Hypothalamus (tissue), 51 donors: ENCODE data around the gene TULP1.
A peak's percentile ranks its signal among the peaks of the same experiment; 100 is the strongest.
"Not testable (repeated sequence)": the region's sequence is repeated elsewhere in the genome, so short reads cannot be mapped to it uniquely, and the experiment has no call there.

Experiments
- DNase-seq, 51 donors: peaks; one replicate each; lab custom pipeline; 2025; lab: John Stamatoyannopoulos, UW

TULP1 gene

DNA sequence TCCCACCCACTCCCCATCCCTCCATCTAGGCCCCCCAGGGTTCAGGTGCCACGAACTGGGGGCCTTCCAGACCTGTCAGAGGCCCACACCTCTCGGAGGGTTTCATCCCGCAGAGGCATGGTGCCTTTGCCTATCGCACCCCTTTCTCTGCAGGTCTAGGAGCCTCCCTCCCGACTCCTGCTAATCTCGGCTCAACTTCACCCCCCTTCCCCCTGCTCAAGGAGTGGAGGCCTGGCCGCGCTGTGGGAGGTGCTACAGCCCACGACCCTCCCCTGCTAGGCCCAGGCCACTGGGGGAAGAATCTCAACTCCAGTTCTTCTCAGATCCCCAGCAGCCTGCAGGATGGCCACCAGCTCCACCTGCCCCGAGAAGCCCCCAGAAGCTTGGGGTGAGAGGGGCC, at the start of gene TULP1:
Gene TULP1, minus strand, starts transcription at position 157 of the 400 bp plus-strand sequence. Its CDS starts 38 bp downstream, at position 119.
- DNase-seq = no peak

DNA sequence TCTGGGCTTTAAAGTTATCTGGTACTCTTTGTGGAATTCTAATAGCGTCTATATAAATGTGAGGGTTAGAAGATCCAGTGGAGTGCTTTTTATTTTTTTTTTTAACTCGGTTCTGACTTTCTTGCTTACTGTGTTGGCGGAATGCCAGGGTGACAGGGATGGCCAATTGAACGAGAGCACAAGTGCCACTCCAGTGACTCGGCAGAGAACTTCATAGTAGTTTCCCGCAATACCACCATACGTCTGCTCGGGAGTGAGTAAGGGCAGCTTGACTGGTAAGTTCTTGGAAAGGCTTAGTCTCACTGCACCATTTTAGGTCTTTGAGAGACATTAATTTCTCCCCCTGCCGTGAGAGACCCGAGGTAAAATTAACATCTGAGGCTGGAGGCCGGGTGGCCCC, 49.4 kb upstream of the TULP1 start:
- peak in 12 of 51 donors; percentile 2 to 22 (median 8) for DNase-seq

DNA sequence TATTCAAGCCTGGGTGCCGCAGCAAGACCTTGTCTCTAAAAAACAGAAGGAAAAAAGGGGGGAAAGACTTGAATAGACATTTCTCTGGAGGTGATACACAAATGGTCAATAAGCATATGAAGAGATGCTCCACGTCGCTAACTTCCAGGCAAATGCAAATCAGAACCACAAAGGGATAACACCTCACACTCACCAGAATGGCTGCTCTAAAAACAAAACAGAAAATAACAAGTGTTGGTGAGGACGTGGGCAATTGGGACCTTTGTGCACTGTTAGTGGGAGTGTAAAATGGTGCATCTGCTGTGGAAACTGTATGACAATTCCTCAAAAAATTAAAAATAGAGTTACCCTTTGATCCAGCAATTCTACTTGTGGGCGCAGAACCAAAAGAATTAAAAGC, 48.4 kb upstream of the TULP1 start:
- DNase-seq = no peak

- DNase-seq = no peak
These were observed 45.9 kb upstream of the TULP1 start for GRCh38 chr6:35558571-35558970.

GRCh38 chr6:35557239-35557638, 44.5 kb upstream of the TULP1 start:
- DNase-seq = peak in 2 of 51 donors; percentile 1 to 2

DNA sequence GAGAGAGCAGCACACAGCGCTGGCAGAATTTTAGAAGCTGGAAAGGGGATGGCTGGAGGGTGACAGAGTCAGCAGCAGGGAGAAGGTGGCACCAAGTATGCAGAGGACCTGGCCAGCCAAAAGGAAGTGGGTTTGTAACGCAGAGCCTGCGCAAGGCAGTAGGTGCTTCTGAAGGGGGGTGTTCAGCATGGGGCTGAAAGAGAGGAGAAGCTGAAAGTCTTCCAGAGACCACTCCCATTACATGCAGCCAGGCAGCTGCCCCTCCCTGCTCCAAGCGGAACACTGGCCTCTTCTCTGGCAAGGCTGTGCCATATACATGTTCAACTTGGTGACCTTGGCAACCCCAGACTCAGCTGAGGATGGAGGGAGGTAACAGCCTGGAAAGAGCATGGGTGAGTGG, 42.1 kb upstream of the TULP1 start:
- no peak for DNase-seq

- DNase-seq = no peak
These were observed 40.6 kb upstream of the TULP1 start for GRCh38 chr6:35553315-35553714.

GRCh38 chr6:35552285-35552917, 39.7 kb upstream of the TULP1 start:
- no peak for DNase-seq

GRCh38 chr6:35550437-35550836, 37.7 kb upstream of the TULP1 start:
- DNase-seq = no peak

DNA sequence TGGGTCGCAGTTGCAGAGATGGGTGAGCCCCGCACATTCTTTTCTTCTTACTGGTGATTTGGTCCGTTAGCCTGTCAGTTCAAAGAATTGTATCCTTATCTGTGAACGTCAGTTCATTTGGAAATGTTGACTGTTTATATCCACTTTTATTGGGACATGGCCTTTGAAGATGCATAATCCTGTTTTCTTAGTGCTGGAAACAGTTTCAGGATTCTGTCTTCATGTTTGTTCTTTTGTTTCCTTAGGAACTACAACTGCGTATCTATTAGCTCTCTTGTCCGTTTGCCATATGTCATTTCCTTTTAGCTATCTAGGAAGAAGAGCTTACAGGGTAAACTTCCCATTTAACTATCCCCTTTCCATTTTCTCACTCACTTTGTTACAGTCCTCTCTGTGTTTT, 35.0 kb upstream of the TULP1 start:
- no peak for DNase-seq

- DNase-seq = no peak
These were observed 32.2 kb upstream of the TULP1 start for GRCh38 chr6:35544769-35545361.

DNA sequence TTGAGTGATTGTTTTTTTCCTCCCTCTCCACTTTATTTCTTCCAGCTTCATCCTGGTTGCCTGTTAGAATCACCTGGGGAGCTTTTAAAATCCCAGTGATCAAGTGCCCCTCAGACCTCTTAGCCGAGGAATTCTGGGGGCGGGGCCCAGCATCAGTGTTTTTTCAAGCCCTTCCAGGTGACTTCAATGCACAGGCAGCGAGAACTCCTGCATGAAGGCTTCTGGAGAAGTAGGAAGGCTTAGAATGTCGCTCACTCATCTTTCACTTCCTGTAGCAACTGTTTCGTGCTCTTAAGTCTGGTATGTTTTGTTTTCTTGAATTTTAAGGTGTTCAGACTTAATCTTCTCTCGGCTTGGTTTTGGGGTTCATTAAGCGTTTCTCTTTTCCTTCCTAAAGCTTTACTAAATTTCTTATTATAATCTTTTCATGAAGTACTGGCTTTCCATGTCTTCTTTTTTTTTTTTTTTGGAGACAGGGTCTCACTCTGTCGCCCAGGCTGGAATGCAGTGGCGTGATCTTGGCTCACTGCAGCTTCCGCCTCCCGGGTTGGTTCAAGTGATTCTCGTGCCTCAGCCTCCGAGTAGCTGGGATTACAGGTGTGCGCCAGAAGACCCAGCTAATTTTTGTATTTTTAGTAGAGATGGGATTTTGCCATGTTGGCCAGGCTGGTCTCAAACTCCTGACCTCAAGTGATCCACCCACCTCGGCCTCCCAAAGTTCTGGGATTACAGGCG, 30.9 kb upstream of the TULP1 start:
- no peak for DNase-seq

GRCh38 chr6:35541836-35542235, 29.1 kb upstream of the TULP1 start:
- DNase-seq = no peak

DNA sequence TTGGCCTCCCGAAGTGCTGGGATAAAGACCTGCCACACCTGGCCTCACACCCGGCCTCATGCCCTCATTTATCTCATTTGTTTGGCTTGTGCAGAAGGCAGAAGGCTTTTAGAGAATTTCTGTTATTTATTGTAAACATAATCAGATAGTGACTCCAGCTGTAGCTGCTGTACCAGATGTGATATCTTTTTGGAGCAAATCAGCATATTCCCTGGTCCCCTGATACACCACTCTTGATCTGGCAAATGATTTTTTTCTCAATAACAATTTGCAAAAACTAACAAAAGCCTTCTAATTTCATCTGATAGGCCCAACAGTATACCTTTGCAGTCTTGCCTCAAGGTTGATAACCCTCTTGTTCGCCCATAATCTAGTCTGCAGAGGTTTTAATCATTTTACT, 26.5 kb upstream of the TULP1 start:
- no peak for DNase-seq

GRCh38 chr6:35535847-35536246, 23.2 kb upstream of the TULP1 start:
- not testable (repeated sequence) for DNase-seq

DNA sequence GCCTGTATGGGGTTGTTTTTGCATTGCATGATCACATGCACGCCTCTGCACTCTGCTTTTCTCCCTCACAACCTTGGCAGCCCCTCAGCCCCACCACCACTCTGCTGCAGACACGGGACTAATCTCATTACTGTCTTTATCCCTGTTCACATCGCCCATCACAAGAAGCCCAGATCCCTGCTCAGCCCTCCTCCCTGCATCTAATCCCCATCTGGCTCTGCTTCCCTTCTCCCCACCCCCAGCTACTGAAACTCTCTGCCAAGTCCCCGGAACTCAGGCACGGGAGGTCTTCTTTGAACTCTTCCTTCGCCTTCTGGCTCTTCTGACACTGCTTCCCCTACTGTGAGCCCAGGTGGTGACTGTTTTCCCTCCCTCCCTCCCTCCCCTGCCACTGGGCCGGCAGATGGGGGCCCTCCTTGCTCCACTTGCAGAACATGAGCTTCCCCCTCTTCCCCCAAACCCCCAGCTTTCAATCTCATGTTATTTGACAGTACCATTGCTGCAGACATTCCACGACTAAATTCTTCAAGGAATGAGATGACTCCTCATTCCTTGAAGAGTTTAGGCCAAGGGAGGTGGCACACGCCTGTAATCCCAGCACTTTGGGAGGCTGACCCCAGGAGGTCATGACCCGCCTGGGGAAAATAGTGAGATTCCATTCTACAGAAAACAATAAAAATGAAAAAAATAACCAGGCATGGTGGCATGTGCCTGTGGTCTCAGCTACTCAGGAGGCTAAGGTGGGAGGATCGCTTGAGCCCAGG, 21.9 kb upstream of the TULP1 start:
- no peak for DNase-seq

GRCh38 chr6:35533981-35534380, 21.3 kb upstream of the TULP1 start:
- DNase-seq = no peak

GRCh38 chr6:35532126-35532525, 19.4 kb upstream of the TULP1 start:
- DNase-seq = no peak

GRCh38 chr6:35524380-35525020, 11.8 kb upstream of the TULP1 start:
- no peak for DNase-seq
